GM18951 (cell line): ENCODE results near the gene TRIO.

Source experiments
- POLR2A ChIP-seq: IDR thresholded peaks from 4 replicates; pipeline ENCODE4 v1.6.1; 2011; ENCODE audit warnings: mild to moderate bottlenecking; ENCODE audit not compliant: insufficient read length, insufficient read depth; ENCODE audit errors: extremely low read depth
- in situ Hi-C: fragments of 300-500 bp; cut with MboI; formaldehyde crosslinking; loops from one replicate; pipeline ENCODE4 v1.12.0; 2022; ENCODE audit warnings: low sequenced_read_pairs, mixed read lengths, inconsistent platforms; ENCODE audit not compliant: unreplicated experiment

The TRIO gene

GRCh38 chr5:14557791-14558415, 414.8 kb downstream of the TRIO start:
- in situ Hi-C loops: no loop called here
- TF ChIP-seq POLR2A: no peak
